AG09309 (cell line): ENCODE data around the gene SLC1A1.
A peak's percentile ranks its signal among the peaks of the same experiment; 100 is the strongest.

Experiments
- DNase-seq: peaks from one replicate; pipeline ENCODE4 v3.0.0-alpha.2; 2010; ENCODE audit warnings: low read depth
- H3K4me3 ChIP-seq: 2 replicates; pipeline ENCODE4 v1.5.1; 2011; ENCODE audit warnings: mild to moderate bottlenecking, low read depth, low read length, moderate library complexity; ENCODE audit not compliant: control insufficient read depth
- CTCF ChIP-seq: IDR thresholded peaks from 2 replicates; pipeline ENCODE4 v1.5.1; 2011; ENCODE audit warnings: mild to moderate bottlenecking, low read depth, low read length, inconsistent platforms; ENCODE audit not compliant: insufficient read depth, control insufficient read depth; ENCODE audit errors: missing control alignments

SLC1A1 gene

GRCh38 chr9:4465910-4466309, 24.4 kb upstream of the SLC1A1 start:
- H3K4me3 ChIP-seq, result no peak overlapping the region
- DNase-seq, result no peak
- TF ChIP-seq CTCF, result no peak

GRCh38 chr9:4475301-4475700, 15.0 kb upstream of the SLC1A1 start:
- DNase-seq, result no peak
- no peak overlapping the region for H3K4me3 ChIP-seq
- TF ChIP-seq CTCF, result no peak

GRCh38 chr9:4486176-4486575, 4.1 kb upstream of the SLC1A1 start:
- DNase-seq, result no peak
- H3K4me3 ChIP-seq, result no peak overlapping the region
- TF ChIP-seq CTCF, result no peak

GRCh38 chr9:4489562-4489918, 728 bp upstream of the SLC1A1 start:
- H3K4me3 ChIP-seq, result peak overlapping the region; percentile 78
- no peak for DNase-seq
- TF ChIP-seq CTCF, result no peak

GRCh38 chr9:4490705-4491625, 697 bp downstream of the SLC1A1 start:
- H3K4me3 ChIP-seq, result peak overlapping the region; percentile 78
- DNase-seq, result no peak
- no peak for TF ChIP-seq CTCF

- no peak for TF ChIP-seq CTCF
- peak overlapping the region; percentile 78 for H3K4me3 ChIP-seq
- no peak for DNase-seq
Measured at GRCh38 chr9:4491626-4491975, 1.3 kb downstream of the SLC1A1 start.
